ENCODE measurements around the gene ABCB8.

- no peak for TF ChIP-seq JUND (IDR thresholded peaks at IDR 0.05; ENCODE audit: low read length)
- no peak for TF ChIP-seq BACH1 (IDR thresholded peaks at IDR 0.05; ENCODE audit: low read length)
- TF ChIP-seq CREB1 (IDR thresholded peaks at IDR 0.05): no peak
- TF ChIP-seq EZH2 (IDR thresholded peaks at IDR 0.05; ENCODE audit: low read depth, low read length, severe bottlenecking): no peak
- no peak for TF ChIP-seq CTCF (IDR thresholded peaks at IDR 0.05; ENCODE audit: control extremely low read depth in 1 of 3, insufficient read depth in 1 of 3, low read depth in 1 of 3, low read length in 3 of 3)
- no peak for TF ChIP-seq YY1 (IDR thresholded peaks at IDR 0.05; ENCODE audit: low read depth, low read length)
- TF ChIP-seq MAFK (IDR thresholded peaks at IDR 0.05; ENCODE audit: low read depth, low read length): no peak
- no peak for TF ChIP-seq HDAC2 (IDR thresholded peaks at IDR 0.05; ENCODE audit: borderline replicate concordance in 1 of 2, low read depth in 2 of 2, low read length in 2 of 2)
- no peak for TF ChIP-seq EP300 (IDR thresholded peaks at IDR 0.05; ENCODE audit: borderline replicate concordance in 1 of 2, low read depth in 2 of 2, low read length in 2 of 2)
- TF ChIP-seq GABPA (IDR thresholded peaks at IDR 0.05; ENCODE audit: borderline replicate concordance, insufficient read depth, low read length): no peak
- TF ChIP-seq POLR2AphosphoS5 (IDR thresholded peaks at IDR 0.05; ENCODE audit: low read depth, low read length): no peak
- TF ChIP-seq TBP (IDR thresholded peaks at IDR 0.05; ENCODE audit: low read depth, low read length): no peak
- TF ChIP-seq, protein P1, sequence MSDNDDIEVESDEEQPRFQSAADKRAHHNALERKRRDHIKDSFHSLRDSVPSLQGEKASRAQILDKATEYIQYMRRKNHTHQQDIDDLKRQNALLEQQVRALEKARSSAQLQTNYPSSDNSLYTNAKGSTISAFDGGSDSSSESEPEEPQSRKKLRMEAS (IDR thresholded peaks at IDR 0.05): no peak
- TF ChIP-seq, protein P2, sequence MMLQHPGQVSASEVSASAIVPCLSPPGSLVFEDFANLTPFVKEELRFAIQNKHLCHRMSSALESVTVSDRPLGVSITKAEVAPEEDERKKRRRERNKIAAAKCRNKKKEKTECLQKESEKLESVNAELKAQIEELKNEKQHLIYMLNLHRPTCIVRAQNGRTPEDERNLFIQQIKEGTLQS (IDR thresholded peaks at IDR 0.05; ENCODE audit: insufficient read depth, low read depth, low read length): no peak
Measured at GRCh38 chr7:151068069-151068773, 40.0 kb downstream of the ABCB8 start.
